Tibial artery (tissue), 4 donors: ENCODE measurements around the gene OR2M2.

Experiments used
- DNase-seq, 2 donors: peaks; one replicate each; pipeline ENCODE4 v3.0.0-alpha.2; 2019
- H3K27ac ChIP-seq, 2 donors: fragments of 200-600 bp; sonication (generic) in 1 of 2; 1 replicate in 1 of 2; 2 replicates in 1 of 2; pipeline ENCODE4 v1.5.1; 2018 to 2019; ENCODE audit warnings: mild to moderate bottlenecking in 1 of 2
- H3K27me3 ChIP-seq, 2 donors: fragments of 200-600 bp; sonication (generic) in 1 of 2; one replicate each; pipeline versions ENCODE4 v1.5.1 to v1.6.0; 2016 to 2019
- H3K36me3 ChIP-seq, 3 donors: fragments of 200-600 bp; sonication (generic) in 2 of 3; one replicate each; pipeline ENCODE4 v1.5.1; 2016 to 2019; ENCODE audit warnings: mild to moderate bottlenecking in 2 of 3
- H3K4me1 ChIP-seq, 4 donors: fragments of 200-600 bp; sonication (generic) in 2 of 4; 1 replicate in 3 of 4; 2 replicates in 1 of 4; pipeline ENCODE4 v1.5.1; 2016 to 2019
- H3K4me3 ChIP-seq, 2 donors: fragments of 200-600 bp; sonication (generic) in 1 of 2; 1 replicate in 1 of 2; 2 replicates in 1 of 2; pipeline ENCODE4 v1.5.1; 2018 to 2019; ENCODE audit warnings: mild to moderate bottlenecking in 2 of 2
- H3K9me3 ChIP-seq, 3 donors: fragments of 200-600 bp; sonication (generic) in 1 of 3; one replicate each; pipeline ENCODE4 v1.5.1; 2016 to 2019
- CTCF ChIP-seq, 2 experiments: fragments of 200-600 bp in 1 of 2; fragments of 450-650 bp in 1 of 2; IDR thresholded peaks; one replicate each; pipeline ENCODE4 v1.5.1; 2017 to 2019; ENCODE audit warnings: antibody characterized with exemption in 2 of 2, mild to moderate bottlenecking in 1 of 2, moderate library complexity in 1 of 2
- intact Hi-C: fragments of 100-400 bp; cut with DNase I; formaldehyde crosslinking; loops from one replicate; pipeline ENCODE4 v1.15.0; 2023; ENCODE audit warnings: low total_unique reads

The OR2M2 gene

GRCh38 chr1:248144513-248145198 is 30.0 kb upstream of the OR2M2 start, which contains the start of gene OR2M5:
Gene OR2M5 (plus strand): TSS chr1:248145148. CDS start chr1:248145148, 0 bp downstream.
- Histone ChIP-seq H3K4me1 (no peaks in the 10 kb centered on the region), H3K36me3 (no peaks in the 10 kb centered on the region), H3K9me3 (no peaks in the 10 kb centered on the region), H3K4me3 (no peak within 1 kb of the TSS), H3K27ac (no peak within 1 kb of the TSS), H3K27me3 (no peaks in the 10 kb centered on the region)
- TF ChIP-seq CTCF (IDR thresholded peaks at IDR 0.05), result no peak
- DNase-seq, result no peak
- intact Hi-C loops, result no loop called here

- H3K4me3 ChIP-seq, result no peak overlapping the region
- no peak for DNase-seq
- intact Hi-C loops, result no loop called here
- H3K27ac ChIP-seq, result no peak overlapping the region
- H3K4me1 ChIP-seq, result no peaks in the 10 kb centered on the region
- no peaks in the 10 kb centered on the region for H3K36me3 ChIP-seq
- H3K27me3 ChIP-seq, result no peaks in the 10 kb centered on the region
- TF ChIP-seq CTCF (IDR thresholded peaks at IDR 0.05), result no peak
- H3K9me3 ChIP-seq, result no peaks in the 10 kb centered on the region
These were observed 22.4 kb upstream of the OR2M2 start for GRCh38 chr1:248152056-248152827.

- H3K4me3 ChIP-seq, result no peak overlapping the region
- H3K27ac ChIP-seq, result no peak overlapping the region
- no peaks in the 10 kb centered on the region for H3K36me3 ChIP-seq
- no peak for DNase-seq
- TF ChIP-seq CTCF (IDR thresholded peaks at IDR 0.05), result no peak
- no peaks in the 10 kb centered on the region for H3K4me1 ChIP-seq
- intact Hi-C loops, result no loop called here
- H3K27me3 ChIP-seq, result no peaks in the 10 kb centered on the region
- no peaks in the 10 kb centered on the region for H3K9me3 ChIP-seq
These were observed 18.7 kb upstream of the OR2M2 start for GRCh38 chr1:248155927-248156326.

- intact Hi-C loops, result no loop called here
These were observed 15.9 kb upstream of the OR2M2 start for GRCh38 chr1:248158758-248159157.

GRCh38 chr1:248164031-248164430 is 10.6 kb upstream of the OR2M2 start:
- no peaks in the 10 kb centered on the region for H3K27me3 ChIP-seq
- no peak overlapping the region for H3K4me3 ChIP-seq
- H3K27ac ChIP-seq, result no peak overlapping the region
- no peak for DNase-seq
- no peak for TF ChIP-seq CTCF (IDR thresholded peaks at IDR 0.05)
- no peaks in the 10 kb centered on the region for H3K4me1 ChIP-seq
- intact Hi-C loops, result no loop called here
- no peaks in the 10 kb centered on the region for H3K36me3 ChIP-seq
- no peaks in the 10 kb centered on the region for H3K9me3 ChIP-seq

More at GRCh38 chr1:248158758-248159157, 15.9 kb upstream of the OR2M2 start:
- Histone ChIP-seq H3K9me3 (no peaks in the 10 kb centered on the region), H3K36me3 (no peaks in the 10 kb centered on the region), H3K27ac (no peak overlapping the region), H3K4me3 (no peak overlapping the region), H3K4me1 (no peaks in the 10 kb centered on the region), H3K27me3 (no peaks in the 10 kb centered on the region)
- no peak for TF ChIP-seq CTCF (IDR thresholded peaks at IDR 0.05)
- no peak for DNase-seq
